GM13976 (cell line): Measurements from ENCODE around the gene KRAS.

Experiments used
- DNase-seq: peaks from one replicate; pipeline ENCODE4 v3.0.0; 2012; ENCODE audit warnings: low spot score
- in situ Hi-C: fragments of 300-500 bp; cut with MboI; formaldehyde crosslinking; loops from one replicate; pipeline ENCODE4 v1.12.0; 2022; ENCODE audit warnings: low sequenced_read_pairs, mixed read lengths, inconsistent platforms; ENCODE audit not compliant: unreplicated experiment
- TF ChIP-seq, protein P1 (sequence below): IDR thresholded peaks from 2 replicates; pipeline ENCODE4 v1.5.1; 2012; ENCODE audit warnings: borderline replicate concordance, mild to moderate bottlenecking; ENCODE audit not compliant: insufficient read depth; ENCODE audit errors: extremely low read depth, missing control alignments, control extremely low read depth

The KRAS gene

DNA sequence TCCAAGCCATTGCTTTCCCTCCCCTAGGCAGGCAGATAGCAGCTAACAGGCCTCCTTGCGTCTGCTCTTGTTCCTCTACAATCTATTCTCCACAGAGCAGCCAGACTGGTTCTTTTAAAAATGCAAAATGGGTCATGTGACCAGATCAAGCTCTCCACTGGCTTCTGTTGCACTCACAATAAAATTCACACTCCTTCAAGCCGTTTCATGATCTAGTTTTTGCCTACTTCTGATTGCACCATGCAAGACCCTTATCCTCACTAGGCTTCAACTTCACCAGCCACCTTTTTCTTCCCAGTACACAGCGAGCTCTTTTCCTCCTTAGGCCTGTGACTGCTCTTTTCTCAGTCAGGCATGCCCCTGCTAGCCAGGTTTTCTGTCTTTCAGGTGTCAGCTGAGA is 6.1 kb upstream of the KRAS start:
- in situ Hi-C loops, result no loop called here
- TF ChIP-seq, protein P1, sequence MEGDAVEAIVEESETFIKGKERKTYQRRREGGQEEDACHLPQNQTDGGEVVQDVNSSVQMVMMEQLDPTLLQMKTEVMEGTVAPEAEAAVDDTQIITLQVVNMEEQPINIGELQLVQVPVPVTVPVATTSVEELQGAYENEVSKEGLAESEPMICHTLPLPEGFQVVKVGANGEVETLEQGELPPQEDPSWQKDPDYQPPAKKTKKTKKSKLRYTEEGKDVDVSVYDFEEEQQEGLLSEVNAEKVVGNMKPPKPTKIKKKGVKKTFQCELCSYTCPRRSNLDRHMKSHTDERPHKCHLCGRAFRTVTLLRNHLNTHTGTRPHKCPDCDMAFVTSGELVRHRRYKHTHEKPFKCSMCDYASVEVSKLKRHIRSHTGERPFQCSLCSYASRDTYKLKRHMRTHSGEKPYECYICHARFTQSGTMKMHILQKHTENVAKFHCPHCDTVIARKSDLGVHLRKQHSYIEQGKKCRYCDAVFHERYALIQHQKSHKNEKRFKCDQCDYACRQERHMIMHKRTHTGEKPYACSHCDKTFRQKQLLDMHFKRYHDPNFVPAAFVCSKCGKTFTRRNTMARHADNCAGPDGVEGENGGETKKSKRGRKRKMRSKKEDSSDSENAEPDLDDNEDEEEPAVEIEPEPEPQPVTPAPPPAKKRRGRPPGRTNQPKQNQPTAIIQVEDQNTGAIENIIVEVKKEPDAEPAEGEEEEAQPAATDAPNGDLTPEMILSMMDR, result no peak
- DNase-seq, result no peak

- TF ChIP-seq, protein P1, result no peak
- in situ Hi-C loops, result no loop called here
- no peak for DNase-seq
These were observed 5.3 kb upstream of the KRAS start for GRCh38 chr12:25256005-25256404.

DNA sequence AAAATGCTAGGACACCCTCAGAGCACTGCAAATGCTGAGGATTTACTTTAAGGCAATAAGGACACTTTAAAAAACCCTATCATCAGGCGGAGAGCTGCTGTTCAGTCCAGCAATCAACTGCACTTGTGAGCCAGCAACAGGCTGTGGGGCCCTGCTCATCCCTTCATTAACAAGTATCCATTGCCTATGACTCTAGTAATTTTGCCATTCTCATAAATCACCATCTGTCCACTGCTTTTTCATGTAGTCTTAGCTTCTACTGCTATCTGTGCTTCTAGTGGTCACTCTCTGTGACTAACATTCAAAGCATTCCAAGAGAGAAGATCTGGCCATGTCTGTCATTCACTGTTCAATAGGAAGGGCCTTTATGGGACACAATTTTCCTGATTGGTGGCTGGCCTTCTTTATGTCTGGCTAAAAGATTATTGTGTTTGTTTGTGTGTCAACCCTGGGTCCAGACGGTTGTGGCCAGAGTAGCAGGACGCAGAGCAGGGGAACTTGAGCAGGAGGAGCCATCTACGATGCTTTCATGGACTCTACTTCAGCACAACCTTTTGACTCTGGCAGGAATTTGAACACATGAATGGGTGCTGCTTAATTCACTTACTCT is 3.6 kb upstream of the KRAS start:
- no peak for DNase-seq
- in situ Hi-C loops, result no loop called here
- TF ChIP-seq, protein P1, result no peak

GRCh38 chr12:25253371-25254068 is 2.8 kb upstream of the KRAS start:
- DNase-seq, result no peak
- in situ Hi-C loops, result no loop called here
- TF ChIP-seq, protein P1, result no peak

DNA sequence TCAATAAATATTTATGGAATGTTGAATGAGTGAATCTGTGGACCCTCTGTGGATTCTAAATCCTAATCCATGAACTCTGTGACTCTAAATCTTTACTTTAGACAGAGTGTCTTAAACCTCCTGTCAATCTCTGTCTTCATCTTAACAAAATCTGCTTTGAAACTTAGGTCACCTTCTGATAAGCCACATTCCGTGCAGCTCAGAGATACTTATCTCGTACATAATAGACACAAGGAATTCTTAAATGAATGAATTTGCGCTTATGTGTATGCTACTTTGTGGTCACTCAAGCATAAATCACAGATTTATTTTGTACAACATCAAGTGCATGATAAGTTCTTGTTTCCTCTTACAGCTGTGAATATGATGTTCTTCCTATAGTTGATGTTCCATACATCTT is 2.2 kb upstream of the KRAS start:
- in situ Hi-C loops, result no loop called here
- TF ChIP-seq, protein P1, result no peak
- DNase-seq, result no peak

- in situ Hi-C loops, result no loop called here
- TF ChIP-seq, protein P1, result no peak
- DNase-seq, result no peak
These were observed 1.0 kb upstream of the KRAS start for GRCh38 chr12:25251769-25252168.
